ENCODE results near the gene CLCA4. TPM values are rescaled to one million over a fixed set of nuclear protein-coding genes. Genes with fewer than 3 reads are reported as not detected.
"Not testable (repeated sequence)": the region's sequence is repeated elsewhere in the genome, so short reads cannot be mapped to it uniquely, and the experiment has no call there.

The CLCA4 gene
- total RNA-seq, 1 experiment from 2014 or later = not detected

DNA sequence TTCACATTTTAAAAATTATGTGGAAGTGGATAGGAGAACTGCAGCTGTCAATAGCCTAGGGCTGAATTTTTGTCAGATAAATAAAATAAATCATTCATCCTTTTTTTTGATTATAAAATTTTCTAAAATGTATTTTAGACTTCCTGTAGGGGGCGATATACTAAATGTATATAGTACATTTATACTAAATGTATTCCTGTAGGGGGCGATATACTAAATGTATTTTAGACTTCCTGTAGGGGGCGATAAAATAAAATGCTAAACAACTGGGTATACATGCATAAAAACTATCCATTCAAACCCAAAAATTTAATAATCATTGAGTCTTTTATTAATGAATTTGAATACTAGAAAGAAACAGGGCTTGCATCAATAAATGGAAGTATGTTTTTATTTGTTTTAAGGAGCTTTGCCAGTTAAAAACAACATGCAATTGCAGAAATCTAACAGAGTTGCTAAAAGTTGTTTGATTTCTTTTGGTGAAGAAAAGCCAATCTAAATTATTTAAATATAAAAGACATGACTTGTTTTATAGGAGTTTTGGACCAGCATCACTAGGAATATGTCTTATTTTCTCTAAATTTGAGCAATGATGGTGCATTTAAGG is 46.8 kb upstream of the CLCA4 start:
- POLR2A ChIA-PET = no interaction called here
- Mint-ChIP-seq H3K4me1 (peaks cover 33% of the 10 kb centered on the region), H3K27ac (no peak overlapping the region), H3K4me3 (no peak overlapping the region), H3K36me3 (no peaks in the 10 kb centered on the region), H3K27me3 (ENCODE audit: low read depth) (no peaks in the 10 kb centered on the region; the same call in 1 of the 2 replicates), H3K9me3 (peaks cover 11% of the 10 kb centered on the region)
- no peak for TF ChIP-seq JUN (CRISPR knock-in tag; IDR thresholded peaks at IDR 0.05)
- TF ChIP-seq ZNF425 (CRISPR knock-in tag; conservative IDR thresholded peaks at IDR 0.05) = no peak
- TF ChIP-seq CTCF (IDR thresholded peaks at IDR 0.05) = peak; percentile 96
- no peak for ATAC-seq
- DNase-seq (ENCODE audit: low spot score) = no peak
- CTCF ChIA-PET = interaction anchor here (0.6 to 2.8 kb wide), 5 partner anchors 10 to 485 kb away, joined by 3 to 7 read pairs (median 3); partner anchors contain the start of gene SH3GLB1

- DNase-seq (ENCODE audit: low spot score) (no peak), ATAC-seq (no peak)
- TF ChIP-seq TEAD1 (CRISPR knock-in tag; IDR thresholded peaks at IDR 0.05) (no peak), ZNF219 (CRISPR knock-in tag; IDR thresholded peaks at IDR 0.05; ENCODE audit: borderline replicate concordance) (no peak), ATF1 (CRISPR knock-in tag; IDR thresholded peaks at IDR 0.05) (no peak), SMAD3 (CRISPR knock-in tag; IDR thresholded peaks at IDR 0.05; ENCODE audit: borderline replicate concordance) (no peak), ZBTB43 (CRISPR knock-in tag; IDR thresholded peaks at IDR 0.05) (no peak), ZMAT4 (CRISPR knock-in tag; IDR thresholded peaks at IDR 0.05) (no peak)
- TF ChIP-seq, protein P1, sequence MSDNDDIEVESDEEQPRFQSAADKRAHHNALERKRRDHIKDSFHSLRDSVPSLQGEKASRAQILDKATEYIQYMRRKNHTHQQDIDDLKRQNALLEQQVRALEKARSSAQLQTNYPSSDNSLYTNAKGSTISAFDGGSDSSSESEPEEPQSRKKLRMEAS (CRISPR knock-in tag; IDR thresholded peaks at IDR 0.05) = no peak
- peaks cover 38% of the 10 kb centered on the region for H3K4me1 Mint-ChIP-seq
- no peak overlapping the region for H3K4me3 Mint-ChIP-seq
- POLR2A ChIA-PET = no interaction called here
- H3K27me3 Mint-ChIP-seq (ENCODE audit: low read depth) = no peaks in the 10 kb centered on the region; the same call in 1 of the 2 replicates
- H3K9me3 Mint-ChIP-seq = peaks cover 11% of the 10 kb centered on the region
- H3K36me3 Mint-ChIP-seq = no peaks in the 10 kb centered on the region
- no peak overlapping the region; the same call in 1 of the 2 replicates for H3K27ac Mint-ChIP-seq
- CTCF ChIA-PET = interaction anchor here (0.8 to 2.8 kb wide), 5 partner anchors 11 to 250 kb away, joined by 3 to 10 read pairs (median 3); partner anchors contain the start of gene SH3GLB1
Observed at GRCh38 chr1:86500714-86501113, 46.2 kb upstream of the CLCA4 start.

DNA sequence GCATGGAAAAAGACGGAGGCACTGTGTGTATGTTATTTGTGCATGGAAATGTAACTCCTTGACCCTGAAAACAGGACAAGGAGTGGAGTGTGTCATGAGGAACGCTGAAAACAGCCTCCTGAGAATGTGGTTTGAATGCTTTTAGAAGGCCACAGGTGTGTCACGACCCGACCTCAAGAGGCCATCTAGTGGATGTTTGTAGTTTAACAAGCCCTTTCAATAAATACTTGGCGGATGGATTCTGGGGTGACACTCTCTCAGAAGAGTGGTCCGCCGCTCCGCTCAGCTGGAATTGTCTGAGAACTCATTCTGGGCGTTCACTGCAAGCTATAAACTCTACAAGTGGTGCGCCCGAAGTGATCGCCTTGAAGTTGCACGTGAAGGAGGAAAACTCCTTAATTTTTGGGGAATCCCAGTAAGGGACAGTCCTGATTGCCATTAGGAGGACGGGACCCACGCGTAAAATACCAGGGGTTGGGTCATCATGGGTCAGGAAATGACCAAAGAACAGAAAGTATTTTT is 44.7 kb upstream of the CLCA4 start:
- H3K4me3 Mint-ChIP-seq = peak overlapping the region; percentile 87
- H3K4me1 Mint-ChIP-seq = peaks cover 38% of the 10 kb centered on the region
- POLR2A ChIA-PET = interaction anchor here (1.1 kb wide), 1 partner anchor 106 kb away, joined by 4 read pairs; the partner anchor contains the start of gene ODF2L
- not testable (repeated sequence) for H3K36me3 Mint-ChIP-seq; H3K27me3 Mint-ChIP-seq (ENCODE audit: low read depth)
- CTCF ChIA-PET = interaction anchor here (0.7 to 2.8 kb wide), 8 partner anchors 12 to 202 kb away, joined by 3 to 10 read pairs (median 4); partner anchors contain the start of genes ODF2L and SH3GLB1
- peak overlapping the region; percentile 98 for H3K27ac Mint-ChIP-seq
- DNase-seq (ENCODE audit: low spot score) (peak; percentile 56), ATAC-seq (peak; percentile 61)
- H3K9me3 Mint-ChIP-seq = peaks cover 11% of the 10 kb centered on the region
- peak; percentile 44; the same call in 1 of the 2 replicates for TF ChIP-seq SP1 (CRISPR knock-in tag; conservative IDR thresholded peaks at IDR 0.05)
- peak; percentile 37; the same call in 1 of the 2 replicates for TF ChIP-seq CTCF (IDR thresholded peaks at IDR 0.05)

All from WTC11 (cell line).